RPMI7951 (cell line): Measurements from ENCODE around the gene ZDHHC24. TPM values are rescaled to one million over a fixed set of nuclear protein-coding genes. Genes with fewer than 3 reads are reported as not detected.

Experiments
- DNase-seq: peaks from one replicate; pipeline ENCODE4 v3.0.0-alpha.2; 2012; ENCODE audit warnings: low read depth
- total RNA-seq: library from RNA; depleted of rRNA; stranded (reverse); fragments of >200 nt; shearing (Covaris generic); gene quantifications from 2 replicates; pipeline ENCODE4 v1.2.3, GENCODE V29; 2014

ZDHHC24 gene
- total RNA-seq, 1 experiment from 2014 or later, result 7.2 TPM

- DNase-seq, result no peak
Observed at GRCh38 chr11:66497206-66497605, 48.6 kb downstream of the ZDHHC24 start.

GRCh38 chr11:66495401-66495854, 50.4 kb downstream of the ZDHHC24 start:
- no peak for DNase-seq

DNA sequence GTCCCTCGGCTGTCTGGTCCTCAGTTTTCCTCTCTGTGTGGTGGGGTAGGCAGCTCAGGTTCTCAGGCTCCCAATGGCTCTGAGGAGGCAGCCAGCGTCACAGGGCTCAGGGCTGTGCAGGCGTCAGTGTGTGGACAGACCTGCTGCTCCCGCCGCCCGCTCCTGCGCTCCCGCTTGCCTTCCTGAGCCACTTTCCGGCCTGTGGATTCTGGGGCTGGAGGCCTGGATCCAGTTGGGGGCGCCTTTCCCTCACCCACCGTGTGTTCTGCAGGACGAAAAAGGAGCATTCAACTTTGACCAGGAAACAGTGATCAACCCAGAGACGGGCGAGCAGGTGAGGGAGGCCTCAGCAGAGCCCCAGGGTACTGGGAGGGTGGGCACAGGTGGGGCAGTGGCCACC, 50.9 kb downstream of the ZDHHC24 start:
- no peak for DNase-seq

- DNase-seq, result no peak
Observed at GRCh38 chr11:66494458-66494857, 51.4 kb downstream of the ZDHHC24 start.

DNA sequence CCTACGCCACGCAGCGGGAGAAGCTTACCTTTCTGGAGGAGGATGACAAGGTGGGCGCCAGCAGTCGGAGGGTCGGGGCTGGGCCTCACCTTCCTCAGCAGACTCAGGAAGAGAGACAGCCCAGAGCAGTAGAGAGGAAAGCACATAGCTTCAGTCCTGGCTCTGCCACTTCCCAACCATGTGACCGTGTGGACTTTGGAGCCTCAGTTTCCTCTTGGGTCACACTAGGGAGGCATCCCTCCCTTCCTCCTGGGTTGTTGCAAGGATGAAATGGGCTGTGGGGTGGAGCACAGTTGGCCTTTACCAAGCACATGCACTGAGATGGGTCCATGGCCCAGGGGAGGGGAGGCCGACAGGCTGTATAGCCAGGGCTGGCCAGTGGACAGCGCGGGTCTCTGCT, 52.7 kb downstream of the ZDHHC24 start:
- DNase-seq, result no peak

GRCh38 chr11:66492161-66492865, 53.5 kb downstream of the ZDHHC24 start:
- DNase-seq, result no peak

DNA sequence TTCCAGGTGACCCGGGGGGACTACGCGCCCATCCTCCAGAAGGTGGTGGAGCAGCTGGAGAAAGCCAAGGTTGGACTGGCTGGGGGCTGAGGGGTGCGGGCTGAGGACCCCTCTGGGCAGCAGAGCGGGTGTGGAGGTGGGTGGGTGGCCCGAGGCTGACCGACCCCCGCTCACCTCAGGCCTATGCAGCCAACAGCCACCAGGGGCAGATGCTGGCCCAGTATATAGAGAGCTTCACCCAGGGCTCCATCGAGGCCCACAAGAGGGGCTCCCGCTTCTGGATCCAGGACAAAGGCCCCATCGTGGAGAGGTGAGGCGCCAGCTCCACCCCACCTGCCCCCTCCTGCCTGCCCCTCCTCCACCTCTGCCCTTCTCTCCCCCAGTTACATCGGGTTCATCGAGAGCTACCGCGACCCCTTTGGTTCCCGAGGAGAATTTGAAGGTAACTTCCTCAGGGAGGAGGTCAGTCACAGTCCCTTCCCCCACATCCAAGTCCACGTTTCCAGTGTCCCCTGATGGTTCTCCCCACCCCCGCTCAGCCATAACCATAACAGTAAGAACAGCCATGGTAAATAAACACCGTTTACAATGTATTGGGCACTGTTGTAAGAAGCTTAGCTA, 54.4 kb downstream of the ZDHHC24 start:
- DNase-seq, result no peak

- DNase-seq, result no peak
Observed at GRCh38 chr11:66489636-66490035, 56.2 kb downstream of the ZDHHC24 start.

DNA sequence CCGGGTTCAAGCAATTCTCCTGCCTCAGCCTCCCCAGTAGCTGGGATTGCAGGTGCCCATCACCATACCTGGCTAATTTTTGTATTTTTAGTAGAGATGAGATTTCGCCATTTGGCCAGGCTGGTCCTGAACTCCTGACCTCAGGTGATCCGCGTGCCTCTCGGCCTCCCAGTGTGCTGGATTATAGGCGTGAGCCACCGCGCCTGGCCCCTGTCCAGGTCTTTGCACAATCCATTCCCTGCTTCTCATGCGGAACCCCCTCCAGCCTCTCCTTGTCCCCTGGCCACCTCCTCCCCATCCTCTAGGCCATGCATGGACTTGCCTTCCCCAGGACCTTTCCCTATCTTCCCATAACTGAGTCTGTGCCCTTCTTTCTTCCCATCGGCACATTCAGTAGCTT, 56.9 kb downstream of the ZDHHC24 start:
- no peak for DNase-seq

DNA sequence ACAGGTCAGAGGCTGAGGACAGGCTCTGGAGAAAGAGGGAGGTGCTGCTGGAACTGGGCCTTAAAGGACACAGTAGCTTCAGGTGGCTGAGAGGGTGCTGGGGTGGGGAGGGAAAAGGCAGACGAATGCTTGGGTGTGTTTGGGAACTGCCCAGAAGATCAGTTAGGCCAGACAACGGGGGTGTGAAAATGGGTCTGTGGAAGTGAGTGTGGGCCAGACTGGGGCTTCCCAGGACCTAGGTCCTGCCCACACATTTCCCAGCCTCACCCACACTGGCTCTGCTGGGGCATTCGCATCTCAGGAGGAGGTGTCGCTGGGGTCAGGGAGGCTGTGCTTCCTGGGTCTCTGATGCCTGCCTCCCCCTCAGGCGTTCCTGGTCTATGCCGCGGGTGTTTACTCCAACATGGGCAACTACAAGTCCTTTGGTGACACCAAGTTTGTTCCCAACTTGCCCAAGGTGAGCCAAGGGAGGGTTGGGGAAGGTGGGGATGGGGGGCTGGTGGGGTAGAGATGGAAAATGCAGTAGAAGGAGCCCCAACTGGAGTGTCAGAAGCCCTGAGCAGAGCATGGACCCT, 61.0 kb downstream of the ZDHHC24 start:
- no peak for DNase-seq

DNA sequence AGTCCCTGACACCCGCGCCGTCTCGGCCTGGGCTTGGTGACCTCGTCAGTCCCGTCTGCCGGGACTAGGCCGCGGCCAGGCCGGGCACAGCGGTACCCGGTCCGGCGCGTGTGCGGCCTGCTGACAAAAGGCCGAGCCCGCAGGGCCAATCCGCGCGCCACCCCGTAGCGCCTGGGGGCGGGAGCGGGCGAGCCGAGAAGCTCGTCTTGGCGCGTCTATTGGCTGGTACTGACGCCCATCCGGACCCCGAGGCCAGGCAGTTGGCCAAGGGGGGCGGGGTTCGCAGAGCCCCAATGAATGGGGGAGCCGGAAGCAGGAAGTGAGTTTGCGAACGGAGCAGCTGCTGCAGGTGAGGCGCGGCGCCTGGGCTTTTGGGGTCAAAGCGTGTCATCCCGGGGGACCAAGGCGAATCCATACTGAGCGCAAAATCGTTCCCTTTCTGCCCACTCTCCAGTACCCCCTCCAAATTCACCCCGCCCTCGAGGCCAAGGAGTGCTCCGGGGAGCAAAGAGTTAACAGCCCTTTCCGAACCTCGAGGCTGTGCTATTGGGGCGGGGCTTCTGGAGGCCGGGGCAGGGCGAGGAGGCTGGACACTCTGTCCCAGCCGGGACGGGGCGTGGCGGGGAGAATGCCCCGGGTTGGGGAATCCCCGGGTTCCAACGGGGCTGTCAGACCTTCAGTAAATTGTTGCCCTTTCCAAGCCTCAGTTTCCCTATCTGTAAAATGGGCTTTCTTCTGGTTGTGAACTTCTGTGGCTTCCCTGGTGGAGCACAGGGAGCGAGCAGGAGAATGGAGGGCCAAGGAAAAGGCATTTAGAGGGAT, 65.5 kb downstream of the ZDHHC24 start, which contains the start of gene DPP3:
TSS of gene DPP3 (plus strand) at position 318 of the 822 bp plus-strand sequence. CDS start 1,767 bp downstream, outside the sequence.
- DNase-seq, result peak; percentile 96

DNA sequence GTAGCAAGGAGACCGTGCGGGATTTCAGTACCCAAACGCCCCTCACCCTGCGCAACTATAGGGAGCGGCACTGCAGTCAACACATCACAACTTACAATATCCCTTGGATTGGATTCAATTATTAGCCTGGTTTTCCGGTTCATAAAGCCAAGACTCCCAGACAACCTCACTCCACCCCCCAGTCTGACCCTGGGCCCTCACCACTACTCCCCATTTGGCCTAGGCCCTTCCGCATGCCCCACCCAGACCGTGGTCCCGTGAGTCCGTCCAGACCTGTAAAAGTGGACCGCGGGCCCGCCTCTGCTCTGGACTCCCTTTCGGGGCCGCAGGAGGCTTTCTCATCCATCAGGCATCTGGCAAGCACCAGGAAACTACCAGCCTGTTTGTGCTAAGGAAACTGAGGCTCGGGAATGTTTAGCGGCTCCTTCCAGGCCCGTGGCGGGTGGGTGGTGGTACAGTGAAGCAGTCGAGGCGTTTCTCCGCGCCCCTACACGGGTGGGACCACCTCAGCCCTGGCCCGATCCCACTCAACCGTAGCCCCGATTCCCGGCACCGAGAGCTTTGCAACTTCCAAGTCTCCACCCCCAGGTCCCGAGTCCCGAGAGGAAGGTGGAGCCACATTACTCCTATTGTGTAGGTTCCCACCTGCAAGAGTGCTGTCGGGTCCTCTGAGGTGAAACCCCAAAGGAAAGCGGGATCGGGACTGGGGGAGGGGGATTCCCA, 66.3 kb downstream of the ZDHHC24 start:
- DNase-seq, result peak; percentile 34

GRCh38 chr11:66478729-66479393, 67.0 kb downstream of the ZDHHC24 start:
- no peak for DNase-seq

- no peak for DNase-seq
Observed at GRCh38 chr11:66477263-66478201, 68.3 kb downstream of the ZDHHC24 start.

DNA sequence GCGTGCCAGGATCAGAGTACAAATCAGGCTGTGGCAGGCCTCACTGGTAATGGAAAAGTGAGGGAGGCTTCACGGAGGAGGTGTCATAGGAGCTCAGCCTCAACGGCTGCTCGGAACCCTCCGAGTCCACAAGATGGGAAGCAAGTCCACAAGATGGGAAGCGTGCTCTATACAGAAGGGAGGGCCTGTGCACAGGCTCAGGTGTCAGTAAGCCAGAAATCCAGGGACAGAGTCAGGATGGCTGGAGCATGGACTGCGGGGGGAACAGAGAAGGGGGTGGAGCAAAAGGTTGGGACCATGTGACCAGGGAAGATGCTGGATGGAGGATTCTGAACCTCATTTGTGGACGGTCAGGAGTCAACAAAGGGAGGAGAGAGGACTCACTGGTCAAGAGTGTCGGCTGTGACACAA, 69.0 kb downstream of the ZDHHC24 start:
- no peak for DNase-seq

DNA sequence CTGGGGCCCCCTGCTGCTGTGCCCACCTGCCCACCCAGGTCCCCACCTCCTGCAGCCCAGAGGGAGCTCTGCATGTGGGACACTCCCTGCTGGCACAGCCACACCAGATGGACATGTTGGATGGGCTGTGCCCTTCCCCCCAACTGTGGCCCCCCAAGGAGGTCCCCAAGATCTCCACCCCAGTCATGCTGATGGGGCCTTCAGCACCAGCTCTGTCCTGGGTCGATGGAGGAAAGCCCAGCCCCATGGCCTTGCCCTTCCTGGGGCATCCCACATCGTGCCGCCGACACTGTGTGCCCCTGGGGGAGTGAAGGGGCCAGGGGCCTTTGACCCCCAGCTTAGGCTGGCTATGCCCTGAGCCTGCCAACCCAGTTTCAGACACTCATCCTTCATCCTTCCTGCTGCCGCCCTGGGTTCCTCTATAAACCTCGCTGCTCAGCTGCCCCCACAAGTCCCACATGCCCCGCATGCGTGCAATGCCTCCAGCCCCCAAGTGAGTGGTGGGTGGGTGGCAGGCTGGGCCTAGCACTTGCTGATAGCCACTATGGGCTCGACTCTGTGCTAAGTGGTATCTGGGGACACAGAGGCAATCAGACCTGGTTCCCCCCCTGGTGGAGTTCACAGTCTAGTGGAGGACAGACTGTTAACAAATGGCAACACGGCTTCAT, 69.5 kb downstream of the ZDHHC24 start:
- DNase-seq, result no peak

- DNase-seq, result no peak
Observed at GRCh38 chr11:66475349-66476172, 70.3 kb downstream of the ZDHHC24 start.
